ENCODE results near the gene CEMIP2. TPM values are rescaled to one million over a fixed set of nuclear protein-coding genes. Genes with fewer than 3 reads are reported as not detected.

The CEMIP2 gene, protein sequence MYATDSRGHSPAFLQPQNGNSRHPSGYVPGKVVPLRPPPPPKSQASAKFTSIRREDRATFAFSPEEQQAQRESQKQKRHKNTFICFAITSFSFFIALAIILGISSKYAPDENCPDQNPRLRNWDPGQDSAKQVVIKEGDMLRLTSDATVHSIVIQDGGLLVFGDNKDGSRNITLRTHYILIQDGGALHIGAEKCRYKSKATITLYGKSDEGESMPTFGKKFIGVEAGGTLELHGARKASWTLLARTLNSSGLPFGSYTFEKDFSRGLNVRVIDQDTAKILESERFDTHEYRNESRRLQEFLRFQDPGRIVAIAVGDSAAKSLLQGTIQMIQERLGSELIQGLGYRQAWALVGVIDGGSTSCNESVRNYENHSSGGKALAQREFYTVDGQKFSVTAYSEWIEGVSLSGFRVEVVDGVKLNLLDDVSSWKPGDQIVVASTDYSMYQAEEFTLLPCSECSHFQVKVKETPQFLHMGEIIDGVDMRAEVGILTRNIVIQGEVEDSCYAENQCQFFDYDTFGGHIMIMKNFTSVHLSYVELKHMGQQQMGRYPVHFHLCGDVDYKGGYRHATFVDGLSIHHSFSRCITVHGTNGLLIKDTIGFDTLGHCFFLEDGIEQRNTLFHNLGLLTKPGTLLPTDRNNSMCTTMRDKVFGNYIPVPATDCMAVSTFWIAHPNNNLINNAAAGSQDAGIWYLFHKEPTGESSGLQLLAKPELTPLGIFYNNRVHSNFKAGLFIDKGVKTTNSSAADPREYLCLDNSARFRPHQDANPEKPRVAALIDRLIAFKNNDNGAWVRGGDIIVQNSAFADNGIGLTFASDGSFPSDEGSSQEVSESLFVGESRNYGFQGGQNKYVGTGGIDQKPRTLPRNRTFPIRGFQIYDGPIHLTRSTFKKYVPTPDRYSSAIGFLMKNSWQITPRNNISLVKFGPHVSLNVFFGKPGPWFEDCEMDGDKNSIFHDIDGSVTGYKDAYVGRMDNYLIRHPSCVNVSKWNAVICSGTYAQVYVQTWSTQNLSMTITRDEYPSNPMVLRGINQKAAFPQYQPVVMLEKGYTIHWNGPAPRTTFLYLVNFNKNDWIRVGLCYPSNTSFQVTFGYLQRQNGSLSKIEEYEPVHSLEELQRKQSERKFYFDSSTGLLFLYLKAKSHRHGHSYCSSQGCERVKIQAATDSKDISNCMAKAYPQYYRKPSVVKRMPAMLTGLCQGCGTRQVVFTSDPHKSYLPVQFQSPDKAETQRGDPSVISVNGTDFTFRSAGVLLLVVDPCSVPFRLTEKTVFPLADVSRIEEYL (N-terminal part only)
- 40.3 and 53.2 TPM in 2 replicates for total RNA-seq

DNA sequence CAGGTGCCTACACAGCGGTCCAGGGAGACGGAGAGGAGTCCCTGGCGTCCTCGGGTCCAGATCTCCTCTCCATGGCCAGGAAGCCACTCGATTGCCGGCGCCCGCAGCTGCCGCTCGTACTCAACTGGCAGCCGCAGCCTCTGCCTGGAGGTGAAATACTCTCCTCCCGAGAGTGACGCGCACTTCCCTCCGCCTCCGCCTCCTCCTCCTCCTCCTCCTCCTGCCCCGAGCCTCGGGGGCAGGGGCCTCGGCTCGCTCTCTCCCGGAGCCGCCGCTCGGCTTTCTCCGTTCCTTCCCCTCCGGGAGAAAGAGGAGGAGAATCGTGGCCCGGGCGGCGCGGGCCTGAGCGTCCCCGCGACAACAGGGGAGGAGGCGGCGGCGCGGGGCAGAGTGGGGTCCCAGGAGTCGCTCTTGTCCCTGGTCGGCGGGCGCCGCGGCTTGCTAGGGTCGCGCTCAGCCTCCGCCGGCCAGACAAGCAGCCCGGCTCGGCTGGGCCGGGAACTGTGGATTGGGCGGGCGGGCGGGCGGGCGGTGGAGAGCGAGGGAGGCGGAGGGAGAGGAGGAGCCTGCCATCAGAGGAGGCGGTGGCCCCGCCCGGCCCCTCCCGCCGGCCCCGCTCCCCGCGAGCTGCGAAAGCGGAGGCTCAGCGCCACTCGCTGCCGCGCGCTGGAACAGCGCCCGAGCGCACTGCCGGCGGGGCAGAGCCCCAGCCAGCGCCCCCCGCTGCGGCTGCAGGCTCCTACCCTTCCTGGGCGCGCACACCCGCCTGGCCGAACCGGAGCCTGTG is at the start of gene CEMIP2:
Gene CEMIP2 (minus strand): TSS at position 126 of the 787 bp plus-strand sequence. CDS start 18,140 bp downstream, outside the sequence.

Other genes with a start within 250 kb of the CEMIP2 start
- 8.1 and 9.6 TPM in 2 replicates for gene ABHD17B, start 142.7 kb upstream of the CEMIP2 start, total RNA-seq
- gene C9orf85, start 143.1 kb upstream of the CEMIP2 start, total RNA-seq: 11.3 and 14.0 TPM in 2 replicates